AG04450 (cell line): ENCODE data around the gene RAPGEF1. TPM values are rescaled to one million over a fixed set of nuclear protein-coding genes. Genes with fewer than 3 reads are reported as not detected.

Source experiments
- CTCF ChIA-PET: fragments of 300-600, 350-600 bp; formaldehyde crosslinking; extraction: SDS; loops from one replicate; lab custom pipeline; 2022; ENCODE audit warnings: antibody characterized with exemption, inconsistent platforms; lab: Charles Lee
- POLR2A ChIA-PET: fragments of 350-600 bp; formaldehyde crosslinking; extraction: SDS; loops from one replicate; lab custom pipeline; 2021; ENCODE audit warnings: antibody characterized with exemption, inconsistent platforms; lab: Yijun Ruan, JAX
- DNase-seq: peaks from one replicate; pipeline ENCODE4 v3.0.0-alpha.2; 2011; ENCODE audit warnings: low read depth, low spot score
- H3K27ac ChIP-seq: one replicate; pipeline ENCODE4 v1.5.1; 2012; ENCODE audit warnings: low read depth, low read length, control low read depth
- H3K27me3 ChIP-seq: one replicate; pipeline ENCODE4 v1.6.0; 2012; ENCODE audit warnings: low read length; ENCODE audit not compliant: control insufficient read depth, insufficient read depth
- H3K4me3 ChIP-seq: 2 replicates; pipeline ENCODE4 v1.5.1; 2011; ENCODE audit warnings: mild to moderate bottlenecking, low read depth, low read length, control low read depth
- H3K9me3 ChIP-seq: 2 replicates; pipeline ENCODE4 v1.5.1; 2012; ENCODE audit warnings: low read length; ENCODE audit not compliant: control insufficient read depth, insufficient read depth
- polyA plus RNA-seq: library from polyadenylated mRNA; depleted of rRNA; stranded (reverse); fragments of >200 nt; gene quantifications from 2 replicates; pipeline ENCODE4 v1.2.3, GENCODE V29; 2011
- TF ChIP-seq, protein P1 (sequence below): IDR thresholded peaks from 2 replicates; pipeline ENCODE4 v1.5.1; 2011; ENCODE audit warnings: low read depth, low read length, control low read depth, inconsistent platforms

The RAPGEF1 gene
- polyA plus RNA-seq, 1 experiment, result 27.6 TPM

DNA sequence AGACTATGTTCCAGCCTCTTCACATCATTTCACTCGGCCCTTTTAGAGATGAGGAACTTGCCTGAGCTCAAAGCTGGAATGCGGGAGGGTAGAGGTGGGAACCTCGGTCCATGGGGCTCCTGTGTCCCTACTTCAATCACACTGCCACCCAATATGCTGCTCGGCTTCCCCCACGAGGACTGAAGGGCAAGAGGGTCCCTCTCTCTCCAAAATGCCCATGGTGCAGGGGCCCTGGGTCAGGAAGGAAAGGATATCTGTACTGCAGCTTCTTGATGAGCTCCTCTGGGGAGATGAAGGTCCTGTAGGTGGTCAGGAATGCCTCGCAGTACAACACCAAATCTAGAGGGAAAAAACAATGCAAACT, 148.0 kb downstream of the RAPGEF1 start:
- CTCF ChIA-PET, result interaction anchor here (0.6 to 4.7 kb wide), 20 partner anchors 9 to 699 kb away, joined by 3 to 56 read pairs (median 4); partner anchors contain the start of gene RAPGEF1
- DNase-seq, result no peak
- POLR2A ChIA-PET, result interaction anchor here (1.0 to 1.2 kb wide), 2 partner anchors 17 to 87 kb away, joined by 3 to 6 read pairs; no protein-coding TSS in a partner anchor
- Histone ChIP-seq H3K27me3 (no peaks in the 10 kb centered on the region), H3K4me3 (no peak overlapping the region), H3K27ac (no peak overlapping the region), H3K9me3 (no peaks in the 10 kb centered on the region)
- TF ChIP-seq, protein P1, sequence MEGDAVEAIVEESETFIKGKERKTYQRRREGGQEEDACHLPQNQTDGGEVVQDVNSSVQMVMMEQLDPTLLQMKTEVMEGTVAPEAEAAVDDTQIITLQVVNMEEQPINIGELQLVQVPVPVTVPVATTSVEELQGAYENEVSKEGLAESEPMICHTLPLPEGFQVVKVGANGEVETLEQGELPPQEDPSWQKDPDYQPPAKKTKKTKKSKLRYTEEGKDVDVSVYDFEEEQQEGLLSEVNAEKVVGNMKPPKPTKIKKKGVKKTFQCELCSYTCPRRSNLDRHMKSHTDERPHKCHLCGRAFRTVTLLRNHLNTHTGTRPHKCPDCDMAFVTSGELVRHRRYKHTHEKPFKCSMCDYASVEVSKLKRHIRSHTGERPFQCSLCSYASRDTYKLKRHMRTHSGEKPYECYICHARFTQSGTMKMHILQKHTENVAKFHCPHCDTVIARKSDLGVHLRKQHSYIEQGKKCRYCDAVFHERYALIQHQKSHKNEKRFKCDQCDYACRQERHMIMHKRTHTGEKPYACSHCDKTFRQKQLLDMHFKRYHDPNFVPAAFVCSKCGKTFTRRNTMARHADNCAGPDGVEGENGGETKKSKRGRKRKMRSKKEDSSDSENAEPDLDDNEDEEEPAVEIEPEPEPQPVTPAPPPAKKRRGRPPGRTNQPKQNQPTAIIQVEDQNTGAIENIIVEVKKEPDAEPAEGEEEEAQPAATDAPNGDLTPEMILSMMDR, result no peak

DNA sequence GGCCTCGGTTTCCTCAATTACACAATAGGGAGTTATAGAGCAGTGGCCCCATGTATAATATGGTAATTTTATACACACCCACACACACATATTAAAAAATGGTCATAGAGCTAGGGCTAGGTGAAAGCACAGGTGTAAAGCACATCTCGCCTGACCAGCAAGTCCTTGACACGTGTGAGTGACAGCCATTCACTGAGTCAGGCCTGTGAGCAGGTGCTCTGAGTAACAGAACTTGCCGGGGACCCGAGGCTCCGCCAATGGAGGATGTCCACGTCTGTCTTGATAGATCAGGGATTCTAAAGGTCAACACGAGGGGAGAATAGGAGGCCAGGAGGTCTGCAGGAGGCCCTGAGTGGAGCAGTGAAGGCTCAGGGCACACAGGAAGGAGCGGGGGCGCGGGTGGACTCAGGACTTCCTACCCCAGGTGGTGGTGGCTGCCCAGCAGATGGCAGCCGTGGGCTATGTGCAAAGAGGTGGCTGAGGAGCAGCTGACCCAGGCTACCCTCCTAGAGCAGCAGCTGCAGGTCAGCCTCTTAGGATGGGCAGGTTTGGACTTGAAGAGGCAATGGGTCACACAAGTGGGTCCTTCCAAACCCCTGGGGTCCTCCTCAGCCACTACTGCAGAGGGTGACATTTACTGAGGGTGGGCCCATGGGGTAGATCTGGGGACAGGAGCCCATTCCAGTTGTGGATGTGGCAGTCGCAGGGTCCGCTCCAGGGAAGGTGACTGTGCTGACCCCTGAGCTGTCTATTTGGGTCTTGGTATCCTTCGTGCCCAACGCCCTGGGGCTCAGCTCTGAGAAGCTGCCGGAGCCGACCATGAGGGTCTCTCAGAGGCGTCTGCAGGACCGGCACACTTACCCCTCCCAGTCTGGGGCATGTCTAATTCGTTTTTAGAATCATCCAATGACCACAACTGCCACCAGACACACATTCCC, 148.7 kb downstream of the RAPGEF1 start:
- DNase-seq, result peak; percentile 59
- Histone ChIP-seq H3K27me3 (no peaks in the 10 kb centered on the region), H3K4me3 (no peak overlapping the region), H3K27ac (no peak overlapping the region), H3K9me3 (no peaks in the 10 kb centered on the region)
- TF ChIP-seq, protein P1, result peak; percentile 92
- CTCF ChIA-PET, result interaction anchor here (0.5 to 4.7 kb wide), 21 partner anchors 10 to 700 kb away, joined by 3 to 56 read pairs (median 4); partner anchors contain the start of gene RAPGEF1
- POLR2A ChIA-PET, result interaction anchor here (1.0 to 1.2 kb wide), 2 partner anchors 17 to 88 kb away, joined by 3 to 6 read pairs; no protein-coding TSS in a partner anchor

DNA sequence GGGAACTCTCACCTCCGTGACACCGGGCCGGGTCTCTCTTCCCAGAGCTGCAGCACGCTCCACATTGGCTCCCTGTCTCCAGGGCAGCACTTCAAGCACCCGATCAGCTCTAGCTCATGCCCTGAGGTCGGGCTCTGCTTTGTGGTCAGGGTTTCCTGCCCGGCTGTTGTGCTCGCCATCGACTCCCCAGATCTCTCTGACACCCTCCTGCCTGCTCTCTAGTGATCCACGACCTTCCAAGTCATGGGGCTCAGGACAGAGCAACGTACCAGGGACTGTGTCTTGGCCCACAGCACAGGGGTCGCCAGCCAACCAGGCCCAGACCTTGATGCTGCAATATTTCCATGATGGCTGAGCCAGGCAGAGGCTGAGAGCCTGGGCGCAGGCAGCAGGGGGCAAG, 149.4 kb downstream of the RAPGEF1 start:
- ChIA-PET POLR2A (no interaction called here), CTCF (interaction anchor here (2.1 to 4.7 kb wide), 4 partner anchors 11 to 154 kb away, joined by 8 to 56 read pairs (median 28); partner anchors contain the start of gene RAPGEF1)
- no peak for DNase-seq
- no peaks in the 10 kb centered on the region for H3K27me3 ChIP-seq
- TF ChIP-seq, protein P1, result no peak
- no peaks in the 10 kb centered on the region for H3K9me3 ChIP-seq
- H3K27ac ChIP-seq, result no peak overlapping the region
- H3K4me3 ChIP-seq, result no peak overlapping the region

DNA sequence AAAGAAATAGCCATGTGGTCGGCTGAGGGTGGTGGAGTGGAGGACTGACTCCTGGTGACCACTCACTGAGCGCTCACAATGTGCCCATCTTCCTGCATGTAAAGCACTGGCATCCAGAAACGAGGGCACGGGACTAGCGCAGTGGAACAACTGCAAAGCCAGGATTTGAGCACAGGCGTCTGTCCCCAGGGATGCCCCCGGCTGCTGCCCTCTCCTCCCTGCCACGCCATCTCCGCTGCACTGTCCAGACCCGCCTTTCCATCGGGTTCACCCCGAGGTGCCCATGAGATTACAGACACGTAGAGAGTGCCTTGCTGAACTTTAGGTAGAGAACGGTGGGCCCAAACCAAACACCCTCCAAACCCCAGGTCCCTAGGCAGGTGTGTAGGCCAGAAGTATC, 149.9 kb downstream of the RAPGEF1 start:
- POLR2A ChIA-PET, result no interaction called here
- no peak overlapping the region for H3K4me3 ChIP-seq
- CTCF ChIA-PET, result interaction anchor here (2.1 to 3.4 kb wide), 3 partner anchors 143 to 154 kb away, joined by 9 to 48 read pairs (median 14); partner anchors contain the start of gene RAPGEF1
- TF ChIP-seq, protein P1, result no peak
- H3K27me3 ChIP-seq, result no peaks in the 10 kb centered on the region
- H3K27ac ChIP-seq, result no peak overlapping the region
- DNase-seq, result no peak
- no peaks in the 10 kb centered on the region for H3K9me3 ChIP-seq
